ENCODE measurements around the gene COL27A1.
A peak's percentile ranks its signal among the peaks of the same experiment; 100 is the strongest.
"Not testable (repeated sequence)": the region's sequence is repeated elsewhere in the genome, so short reads cannot be mapped to it uniquely, and the experiment has no call there.

The COL27A1 gene

DNA sequence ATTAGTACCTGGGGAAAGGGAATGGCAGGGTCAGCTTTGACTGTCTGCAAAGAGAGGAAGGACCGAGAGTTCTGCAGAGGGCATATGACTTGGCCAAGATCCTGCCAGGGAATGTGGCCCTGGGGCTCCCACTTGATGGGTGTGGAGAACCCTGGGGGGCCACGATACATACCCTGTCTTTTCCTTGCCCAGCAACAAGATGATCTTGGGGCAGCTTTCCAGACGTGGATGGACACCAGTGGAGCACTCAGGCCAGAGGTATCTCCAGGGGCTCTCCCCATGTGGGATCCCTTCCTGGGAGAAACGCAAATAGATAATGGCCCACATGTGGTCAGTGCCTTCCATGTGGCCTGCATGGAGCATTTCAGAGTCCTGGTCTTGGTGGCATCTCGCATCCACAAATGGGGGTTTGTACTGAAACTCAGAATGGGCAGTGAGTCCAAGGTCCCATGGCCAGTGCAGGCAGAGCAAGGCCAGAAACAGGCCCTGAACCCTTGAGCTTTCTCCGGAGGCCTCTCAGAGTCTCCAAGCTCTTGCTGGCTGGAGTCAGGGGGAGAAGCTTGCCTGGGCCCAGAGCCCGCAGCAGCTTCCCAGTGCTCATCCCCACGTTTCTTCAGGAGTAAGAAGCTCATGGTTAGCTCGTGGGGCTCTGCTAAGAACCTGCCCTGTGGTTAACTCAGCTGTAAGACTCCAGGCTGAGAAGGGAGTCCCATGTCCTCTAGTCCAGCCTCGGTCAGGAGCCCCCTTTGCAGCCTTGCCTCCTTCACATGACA lies 149.3 kb downstream of the COL27A1 start:
- in situ Hi-C loops (cut with MboI; ENCODE audit: low pct_unique_long_range_greater_than_20kb, low sequenced_read_pairs): no loop called here
- no peak for DNase-seq

DNA sequence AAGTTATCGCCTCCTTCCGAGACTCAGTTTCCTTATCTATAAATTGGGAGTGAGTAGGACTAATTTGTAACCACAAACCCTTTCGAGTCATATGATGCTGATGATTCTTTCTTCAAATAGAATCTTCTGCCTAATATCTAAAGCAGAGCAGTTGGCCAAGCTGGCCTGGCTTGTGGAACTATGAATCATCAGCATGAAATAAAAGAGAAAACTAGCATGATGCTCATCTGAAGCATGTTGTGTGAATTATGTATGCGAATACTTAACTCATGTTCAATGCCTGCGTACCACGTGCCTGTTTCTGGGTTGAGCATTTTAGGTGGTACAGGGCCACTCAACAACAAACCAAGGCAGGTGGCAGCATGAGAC lies 152.5 kb downstream of the COL27A1 start:
- DNase-seq: no peak
- in situ Hi-C loops (cut with MboI; ENCODE audit: low pct_unique_long_range_greater_than_20kb, low sequenced_read_pairs): no loop called here

- in situ Hi-C loops (cut with MboI; ENCODE audit: low pct_unique_long_range_greater_than_20kb, low sequenced_read_pairs): no loop called here
- no peak for DNase-seq
Observed at GRCh38 chr9:114308361-114308950, 153.1 kb downstream of the COL27A1 start.

GRCh38 chr9:114309096-114309495 lies 153.8 kb downstream of the COL27A1 start:
- no peak for DNase-seq
- in situ Hi-C loops (cut with MboI; ENCODE audit: low pct_unique_long_range_greater_than_20kb, low sequenced_read_pairs): no loop called here

DNA sequence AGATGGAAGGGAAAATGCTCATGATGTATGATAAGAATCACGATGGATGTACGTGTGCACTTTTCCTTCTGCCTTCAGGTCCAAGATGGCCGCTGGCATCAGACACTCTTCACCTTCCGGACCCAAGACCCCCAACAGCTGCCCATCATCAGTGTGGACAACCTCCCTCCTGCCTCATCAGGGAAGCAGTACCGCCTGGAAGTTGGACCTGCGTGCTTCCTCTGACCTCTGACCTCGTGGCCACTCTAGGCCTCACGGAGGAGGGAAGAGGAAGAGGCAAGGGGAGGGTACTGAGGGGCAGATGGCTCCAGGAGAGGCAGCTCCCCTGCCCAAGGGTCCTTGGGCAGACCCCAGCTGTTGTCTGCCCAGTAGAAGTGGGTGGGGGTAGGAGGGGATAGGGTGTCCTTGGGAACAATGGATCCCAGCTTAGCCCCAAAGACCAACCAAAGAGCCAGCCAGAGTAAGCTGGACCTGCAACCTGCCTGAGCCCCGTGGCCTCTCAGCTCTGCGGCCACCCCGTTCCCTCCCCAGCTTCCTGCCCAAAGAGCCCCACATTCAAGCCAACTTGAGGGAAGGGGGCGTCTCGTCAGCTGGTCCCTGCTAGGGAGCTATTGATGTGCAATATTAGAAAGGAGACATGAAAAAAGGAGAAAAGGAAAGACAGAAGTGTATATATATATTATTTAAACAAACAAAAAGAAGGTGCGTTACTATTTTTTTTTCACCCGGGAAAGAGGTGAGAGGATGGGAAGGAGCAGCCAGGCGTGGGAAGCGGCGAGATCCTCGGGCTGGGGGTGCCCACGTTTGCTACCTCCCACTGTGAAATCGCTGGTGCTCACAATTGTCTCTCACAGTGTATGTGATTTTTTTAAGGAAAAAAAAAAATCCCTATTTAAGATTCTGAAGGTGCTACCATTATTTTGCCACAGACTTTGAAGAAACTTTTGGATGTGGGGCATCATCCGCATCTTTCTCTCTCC lies 155.4 kb downstream of the COL27A1 start:
- in situ Hi-C loops (cut with MboI; ENCODE audit: low pct_unique_long_range_greater_than_20kb, low sequenced_read_pairs): no loop called here
- no peak for DNase-seq

DNA sequence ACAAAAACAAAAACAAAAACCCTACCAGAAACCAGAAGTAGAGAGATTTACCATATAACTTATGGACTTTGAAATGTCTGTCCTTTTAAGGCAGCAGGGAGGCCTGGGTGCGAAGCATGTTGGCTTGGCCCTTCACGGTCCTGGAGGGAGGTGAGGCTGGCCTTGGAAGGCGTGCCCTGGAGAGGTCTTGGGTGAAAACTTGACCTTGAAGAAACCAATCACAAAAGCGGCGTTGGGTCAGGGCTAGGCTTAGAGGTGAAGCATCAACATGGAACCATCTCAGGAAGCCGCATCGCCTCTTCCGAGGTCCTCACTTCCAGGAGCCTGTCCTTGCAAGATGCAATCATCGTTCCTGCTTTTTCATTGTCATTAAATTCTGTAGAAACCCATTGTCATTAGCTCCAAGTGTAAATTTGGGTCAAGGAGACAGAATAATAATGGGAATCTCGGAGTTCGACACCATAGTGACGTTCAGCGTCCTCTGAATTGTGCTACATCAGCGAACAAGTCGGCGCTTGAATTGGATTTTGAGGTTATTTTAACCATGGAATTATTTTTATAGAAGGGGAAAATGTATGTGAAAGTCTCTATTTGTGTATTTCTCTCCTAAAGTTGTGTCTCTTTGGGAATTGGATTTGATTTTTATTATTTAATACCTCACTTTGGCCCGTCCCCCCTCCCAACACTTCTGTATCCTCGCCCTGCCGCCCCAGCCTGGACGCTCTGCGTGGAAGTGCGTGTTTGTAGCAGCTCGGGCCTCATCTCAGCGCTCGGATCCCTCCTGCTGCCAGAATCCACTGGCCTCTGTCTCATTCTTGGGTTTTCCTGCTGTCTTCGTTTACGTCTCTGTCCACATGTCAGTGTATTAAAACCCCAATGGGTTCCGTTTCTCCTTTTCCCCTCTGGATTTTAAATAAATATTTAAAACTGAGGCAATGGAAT lies 156.5 kb downstream of the COL27A1 start:
- in situ Hi-C loops (cut with MboI; ENCODE audit: low pct_unique_long_range_greater_than_20kb, low sequenced_read_pairs): no loop called here
- no peak for DNase-seq

DNA sequence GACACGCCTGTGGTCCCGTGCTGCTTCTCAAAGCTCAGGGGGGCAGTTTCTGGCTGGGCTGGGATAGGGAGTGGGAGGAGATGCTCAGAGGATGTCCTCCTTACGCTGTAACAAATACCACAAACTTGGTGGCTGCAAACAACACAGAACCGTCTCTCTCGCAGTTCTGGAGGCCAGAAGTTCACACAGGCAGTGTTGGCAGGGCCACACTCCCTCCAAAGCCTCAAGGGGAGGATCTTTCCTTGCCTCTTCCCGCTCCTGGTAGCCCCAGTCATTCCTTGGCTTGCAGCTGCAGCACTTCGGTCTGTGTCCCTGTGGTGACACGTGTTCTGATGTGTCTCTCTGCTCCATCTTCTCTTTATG lies 157.2 kb downstream of the COL27A1 start:
- in situ Hi-C loops (cut with MboI; ENCODE audit: low pct_unique_long_range_greater_than_20kb, low sequenced_read_pairs): no loop called here
- no peak for DNase-seq

DNA sequence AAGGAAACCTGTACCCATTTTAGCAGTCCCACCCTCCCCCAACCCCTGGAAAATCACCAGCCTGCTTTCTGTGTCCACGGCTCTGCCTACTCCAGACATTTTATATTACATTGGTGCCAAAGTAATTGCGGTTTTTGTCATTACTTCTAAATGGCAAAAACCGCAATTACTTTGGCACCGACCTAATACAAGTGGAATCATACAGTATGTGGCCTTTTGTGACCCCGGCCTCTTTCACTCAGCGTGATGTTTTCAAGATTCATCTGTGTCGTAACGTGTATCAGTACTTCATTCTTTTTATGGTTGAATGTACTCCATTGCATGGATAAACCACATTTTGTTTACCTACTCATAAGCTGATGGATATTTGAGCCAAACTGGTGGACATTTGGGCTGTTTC lies 157.8 kb downstream of the COL27A1 start:
- DNase-seq: no peak
- in situ Hi-C loops (cut with MboI; ENCODE audit: low pct_unique_long_range_greater_than_20kb, low sequenced_read_pairs): no loop called here

- in situ Hi-C loops (cut with MboI; ENCODE audit: low pct_unique_long_range_greater_than_20kb, low sequenced_read_pairs): no loop called here
- DNase-seq: no peak
Observed at GRCh38 chr9:114314256-114314867, 159.0 kb downstream of the COL27A1 start.

GRCh38 chr9:114314881-114315722 lies 159.8 kb downstream of the COL27A1 start:
- DNase-seq: no peak
- in situ Hi-C loops (cut with MboI; ENCODE audit: low pct_unique_long_range_greater_than_20kb, low sequenced_read_pairs): no loop called here

- in situ Hi-C loops (cut with MboI; ENCODE audit: low pct_unique_long_range_greater_than_20kb, low sequenced_read_pairs): no loop called here
- DNase-seq: no peak
Observed at GRCh38 chr9:114315723-114316363, 160.5 kb downstream of the COL27A1 start.

GRCh38 chr9:114316605-114317230 lies 161.4 kb downstream of the COL27A1 start:
- DNase-seq: no peak
- in situ Hi-C loops (cut with MboI; ENCODE audit: low pct_unique_long_range_greater_than_20kb, low sequenced_read_pairs): no loop called here

GRCh38 chr9:114317665-114318357 lies 162.5 kb downstream of the COL27A1 start:
- DNase-seq: peak; percentile 18
- in situ Hi-C loops (cut with MboI; ENCODE audit: low pct_unique_long_range_greater_than_20kb, low sequenced_read_pairs): no loop called here

- DNase-seq: no peak
- in situ Hi-C loops (cut with MboI; ENCODE audit: low pct_unique_long_range_greater_than_20kb, low sequenced_read_pairs): no loop called here
Observed at GRCh38 chr9:114318416-114318815, 163.1 kb downstream of the COL27A1 start.

DNA sequence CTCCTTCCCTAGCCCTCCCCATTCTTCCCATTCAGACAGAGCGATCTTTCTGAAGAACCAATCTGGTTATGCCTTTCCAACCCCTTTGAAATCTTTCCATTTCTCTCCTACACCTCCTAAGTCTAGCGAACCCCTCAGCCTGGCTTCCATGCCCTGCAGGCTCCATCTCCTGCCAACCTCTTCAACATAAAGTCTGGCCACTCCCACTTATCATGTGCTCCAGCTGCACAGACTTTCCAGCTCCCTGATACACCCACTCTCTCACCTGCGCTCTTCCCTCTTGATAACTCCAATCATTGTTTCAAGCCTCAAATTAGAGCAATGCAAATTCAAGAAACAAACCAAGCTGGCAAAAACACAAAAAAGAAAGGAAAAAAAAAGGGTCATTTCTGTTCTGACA lies 163.8 kb downstream of the COL27A1 start:
- no peak for DNase-seq
- in situ Hi-C loops (cut with MboI; ENCODE audit: low pct_unique_long_range_greater_than_20kb, low sequenced_read_pairs): no loop called here

DNA sequence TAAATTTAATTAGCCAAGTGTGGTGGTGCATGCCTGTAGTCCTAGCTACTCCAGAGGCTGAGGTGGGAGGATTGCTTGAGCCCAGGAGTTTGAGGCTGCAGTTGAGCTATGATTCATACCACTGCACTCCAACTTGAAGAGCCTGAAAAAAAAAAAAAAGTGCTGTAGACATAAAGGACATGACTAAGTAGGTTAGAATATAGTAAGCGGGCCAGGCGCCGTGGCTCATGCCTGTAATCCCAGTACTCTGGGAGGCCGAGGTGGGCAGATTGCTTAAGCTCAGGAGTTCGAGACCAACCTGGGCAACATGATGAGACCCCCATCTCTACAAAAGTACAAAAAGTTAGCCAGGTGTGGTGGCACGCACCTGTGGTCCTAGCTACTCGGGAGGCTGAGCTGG lies 165.4 kb downstream of the COL27A1 start:
- in situ Hi-C loops (cut with MboI; ENCODE audit: low pct_unique_long_range_greater_than_20kb, low sequenced_read_pairs); DNase-seq: not testable (repeated sequence)
